Measurements from ENCODE around the gene FCHSD2. TPM values are rescaled to one million over a fixed set of nuclear protein-coding genes. Genes with fewer than 3 reads are reported as not detected.

The FCHSD2 gene
- total RNA-seq, 2 donors from 2014 or later = 12.1 to 20.9 TPM

- no peak for DNase-seq
- no peaks in the 10 kb centered on the region for H3K9me3 ChIP-seq
- H3K4me1 ChIP-seq = no peaks in the 10 kb centered on the region
- H3K27ac ChIP-seq = no peak overlapping the region
- no peaks in the 10 kb centered on the region for H3K27me3 ChIP-seq
- H3K4me3 ChIP-seq = no peak overlapping the region
- H3K9ac ChIP-seq (ENCODE audit: low read depth in 2 of 2, low read length in 2 of 2) = no peak overlapping the region
- intact Hi-C loops (cut with DNase I) = no loop called here
- H3K36me3 ChIP-seq = no peaks in the 10 kb centered on the region
- TF ChIP-seq, protein P1, sequence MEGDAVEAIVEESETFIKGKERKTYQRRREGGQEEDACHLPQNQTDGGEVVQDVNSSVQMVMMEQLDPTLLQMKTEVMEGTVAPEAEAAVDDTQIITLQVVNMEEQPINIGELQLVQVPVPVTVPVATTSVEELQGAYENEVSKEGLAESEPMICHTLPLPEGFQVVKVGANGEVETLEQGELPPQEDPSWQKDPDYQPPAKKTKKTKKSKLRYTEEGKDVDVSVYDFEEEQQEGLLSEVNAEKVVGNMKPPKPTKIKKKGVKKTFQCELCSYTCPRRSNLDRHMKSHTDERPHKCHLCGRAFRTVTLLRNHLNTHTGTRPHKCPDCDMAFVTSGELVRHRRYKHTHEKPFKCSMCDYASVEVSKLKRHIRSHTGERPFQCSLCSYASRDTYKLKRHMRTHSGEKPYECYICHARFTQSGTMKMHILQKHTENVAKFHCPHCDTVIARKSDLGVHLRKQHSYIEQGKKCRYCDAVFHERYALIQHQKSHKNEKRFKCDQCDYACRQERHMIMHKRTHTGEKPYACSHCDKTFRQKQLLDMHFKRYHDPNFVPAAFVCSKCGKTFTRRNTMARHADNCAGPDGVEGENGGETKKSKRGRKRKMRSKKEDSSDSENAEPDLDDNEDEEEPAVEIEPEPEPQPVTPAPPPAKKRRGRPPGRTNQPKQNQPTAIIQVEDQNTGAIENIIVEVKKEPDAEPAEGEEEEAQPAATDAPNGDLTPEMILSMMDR (IDR thresholded peaks at IDR 0.05) = no peak
These were observed 130.8 kb downstream of the FCHSD2 start for GRCh38 chr11:73011126-73011817.

DNA sequence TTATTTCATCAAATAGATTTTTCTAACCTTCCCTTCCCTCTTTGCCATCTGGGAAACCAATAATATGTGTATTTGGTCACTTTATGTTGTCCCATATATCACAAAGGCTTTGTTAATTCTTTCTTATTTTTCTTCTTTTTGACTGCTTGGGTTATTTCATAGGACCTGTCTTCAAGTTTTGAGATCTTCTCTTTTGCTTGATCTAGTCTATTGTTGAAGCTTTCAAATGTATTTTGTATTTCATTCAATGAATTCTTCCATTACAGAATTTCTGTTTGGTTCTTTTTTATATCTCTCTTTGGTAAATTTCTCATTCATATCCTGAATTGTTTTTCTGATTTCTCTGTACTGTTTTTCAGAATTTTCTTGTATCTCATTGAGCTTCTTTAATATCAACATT is 132.1 kb downstream of the FCHSD2 start:
- H3K9ac ChIP-seq (ENCODE audit: low read depth in 2 of 2, low read length in 2 of 2) = no peak overlapping the region
- no peaks in the 10 kb centered on the region for H3K4me1 ChIP-seq
- no peaks in the 10 kb centered on the region for H3K27me3 ChIP-seq
- intact Hi-C loops (cut with DNase I) = no loop called here
- TF ChIP-seq, protein P1 (IDR thresholded peaks at IDR 0.05) = no peak
- DNase-seq = no peak
- H3K9me3 ChIP-seq = no peaks in the 10 kb centered on the region
- H3K27ac ChIP-seq = no peak overlapping the region
- H3K4me3 ChIP-seq = no peak overlapping the region
- no peaks in the 10 kb centered on the region for H3K36me3 ChIP-seq

DNA sequence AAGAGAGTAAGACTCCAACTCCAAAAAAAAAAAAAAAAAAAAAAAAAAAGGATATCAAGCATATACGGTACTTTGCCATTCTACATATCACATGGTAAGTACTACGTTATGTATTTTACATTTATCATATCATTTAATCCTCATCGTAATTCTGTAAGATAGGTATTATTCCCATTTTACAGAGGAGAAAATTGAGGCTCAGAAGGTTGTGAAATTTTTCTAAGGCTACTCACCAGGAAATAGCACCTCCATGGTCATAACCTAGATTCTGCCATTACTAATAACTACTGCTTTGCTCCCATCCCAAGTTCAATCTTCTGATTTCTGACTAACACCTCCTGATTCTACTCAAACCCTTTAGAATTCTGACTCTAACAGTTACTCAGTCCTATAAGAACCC is 138.0 kb downstream of the FCHSD2 start:
- intact Hi-C loops (cut with DNase I) = no loop called here
- no peaks in the 10 kb centered on the region for H3K27me3 ChIP-seq
- no peaks in the 10 kb centered on the region for H3K4me1 ChIP-seq
- H3K9me3 ChIP-seq = no peaks in the 10 kb centered on the region
- no peak overlapping the region for H3K27ac ChIP-seq
- TF ChIP-seq, protein P1 (IDR thresholded peaks at IDR 0.05) = no peak
- no peaks in the 10 kb centered on the region for H3K36me3 ChIP-seq
- H3K4me3 ChIP-seq = no peak overlapping the region
- no peak overlapping the region for H3K9ac ChIP-seq (ENCODE audit: low read depth in 2 of 2, low read length in 2 of 2)
- DNase-seq = no peak

- Histone ChIP-seq H3K4me1 (no peaks in the 10 kb centered on the region), H3K36me3 (no peaks in the 10 kb centered on the region), H3K4me3 (no peak overlapping the region), H3K9me3 (no peaks in the 10 kb centered on the region), H3K27ac (no peak overlapping the region), H3K9ac (ENCODE audit: low read depth in 2 of 2, low read length in 2 of 2) (no peak overlapping the region), H3K27me3 (no peaks in the 10 kb centered on the region)
- DNase-seq = no peak
- TF ChIP-seq, protein P1 (IDR thresholded peaks at IDR 0.05) = no peak
- intact Hi-C loops (cut with DNase I) = no loop called here
These were observed 139.0 kb downstream of the FCHSD2 start for GRCh38 chr11:73003088-73003487.

DNA sequence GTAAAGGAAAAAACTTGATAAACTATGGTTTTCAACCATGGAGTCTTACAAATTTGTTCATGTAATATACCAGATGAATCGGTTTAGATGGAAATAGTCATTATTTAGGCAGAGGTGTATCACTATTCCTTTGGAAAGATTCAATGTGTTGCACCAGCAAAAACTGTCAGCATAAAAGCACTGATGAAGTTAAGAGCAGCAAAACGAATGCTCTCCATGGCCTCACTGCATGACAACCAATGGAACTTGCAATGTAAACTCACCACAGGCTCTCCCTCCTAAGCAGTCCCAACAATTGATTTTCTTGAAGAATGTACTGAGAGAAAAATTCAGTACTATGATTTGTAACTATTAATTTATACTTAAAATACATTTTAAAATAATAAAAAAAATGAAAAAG is 139.9 kb downstream of the FCHSD2 start:
- H3K27ac ChIP-seq = no peak overlapping the region
- DNase-seq = no peak
- no peaks in the 10 kb centered on the region for H3K9me3 ChIP-seq
- TF ChIP-seq, protein P1 (IDR thresholded peaks at IDR 0.05) = no peak
- intact Hi-C loops (cut with DNase I) = no loop called here
- H3K4me3 ChIP-seq = no peak overlapping the region
- H3K27me3 ChIP-seq = no peaks in the 10 kb centered on the region
- H3K4me1 ChIP-seq = no peaks in the 10 kb centered on the region
- H3K36me3 ChIP-seq = no peaks in the 10 kb centered on the region
- H3K9ac ChIP-seq (ENCODE audit: low read depth in 2 of 2, low read length in 2 of 2) = no peak overlapping the region

All from colonic mucosa (tissue), 4 donors.